Skin epidermis (tissue), 12 donors: ENCODE results near the gene ZBTB9.
A peak's percentile ranks its signal among the peaks of the same experiment; 100 is the strongest.

Experiments used
- H3K27ac ChIP-seq, 21 experiments: fragments of 200-600 bp; sonication (generic) in 11 of 21; one replicate each; pipeline ENCODE4 v1.5.0; 2020; ENCODE audit warnings: mild to moderate bottlenecking in 3 of 21, inconsistent platforms in 2 of 21, moderate library complexity in 2 of 21
- H3K4me3 ChIP-seq, 7 experiments: fragments of 200-600 bp; sonication (generic) in 2 of 7; one replicate each; pipeline ENCODE4 v1.5.0; 2020; ENCODE audit warnings: inconsistent platforms in 2 of 7, mild to moderate bottlenecking in 2 of 7, moderate library complexity in 1 of 7

ZBTB9 gene, protein sequence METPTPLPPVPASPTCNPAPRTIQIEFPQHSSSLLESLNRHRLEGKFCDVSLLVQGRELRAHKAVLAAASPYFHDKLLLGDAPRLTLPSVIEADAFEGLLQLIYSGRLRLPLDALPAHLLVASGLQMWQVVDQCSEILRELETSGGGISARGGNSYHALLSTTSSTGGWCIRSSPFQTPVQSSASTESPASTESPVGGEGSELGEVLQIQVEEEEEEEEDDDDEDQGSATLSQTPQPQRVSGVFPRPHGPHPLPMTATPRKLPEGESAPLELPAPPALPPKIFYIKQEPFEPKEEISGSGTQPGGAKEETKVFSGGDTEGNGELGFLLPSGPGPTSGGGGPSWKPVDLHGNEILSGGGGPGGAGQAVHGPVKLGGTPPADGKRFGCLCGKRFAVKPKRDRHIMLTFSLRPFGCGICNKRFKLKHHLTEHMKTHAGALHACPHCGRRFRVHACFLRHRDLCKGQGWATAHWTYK

DNA sequence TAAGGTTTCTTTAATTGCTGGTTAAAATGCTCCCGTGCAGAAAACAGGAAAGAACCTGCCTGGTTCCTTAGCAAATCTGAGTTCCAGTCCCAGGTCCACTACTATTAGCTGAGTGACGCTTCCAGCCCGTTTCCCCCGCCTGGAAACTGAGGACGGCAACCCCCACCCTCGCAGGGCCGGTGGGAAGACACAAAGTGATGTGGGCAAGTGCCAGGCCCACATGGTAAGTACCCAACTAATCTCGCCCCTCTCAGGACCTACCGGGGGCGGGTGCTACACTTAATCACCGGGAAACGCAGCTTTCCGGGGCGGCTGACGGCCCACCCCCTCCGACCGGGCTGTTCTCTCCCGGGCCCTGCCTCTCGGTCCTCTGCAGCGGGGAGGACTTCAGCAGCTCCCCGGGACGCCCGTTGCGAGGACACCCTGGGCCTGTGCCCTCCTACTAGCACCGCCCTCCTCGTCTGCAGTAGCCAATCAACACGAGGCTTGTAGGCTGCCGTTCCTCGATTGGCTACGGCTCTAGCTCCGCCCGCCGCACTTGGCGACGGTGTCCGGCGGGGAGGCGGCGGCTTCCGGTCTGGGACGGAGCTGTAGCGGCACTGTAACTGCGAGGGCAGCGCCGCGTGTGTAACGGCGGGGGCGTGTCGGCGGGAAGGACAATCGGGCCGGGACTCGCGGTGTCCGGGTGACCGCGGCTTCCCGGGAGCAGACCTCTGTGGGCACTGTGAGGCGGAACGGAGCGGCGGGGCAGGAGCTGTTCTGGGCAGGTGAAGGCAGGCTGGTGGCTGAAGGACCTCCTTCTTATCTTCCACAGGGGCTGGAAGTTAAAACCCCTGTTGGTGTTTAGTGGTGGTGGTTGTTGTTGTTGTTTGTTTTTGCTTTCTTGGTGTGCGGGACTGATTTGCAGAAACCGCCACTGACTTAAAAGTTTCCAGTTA lies at the start of gene ZBTB9:
TSS of gene ZBTB9 (plus strand) at position 568 of the 938 bp plus-strand sequence. CDS start 525 bp downstream, outside the sequence.
- Histone ChIP-seq H3K4me3 (peak within 1 kb of the TSS; percentile 61 to 94 (median 75)), H3K27ac (peak within 1 kb of the TSS; percentile 28 to 90 (median 82))

DNA sequence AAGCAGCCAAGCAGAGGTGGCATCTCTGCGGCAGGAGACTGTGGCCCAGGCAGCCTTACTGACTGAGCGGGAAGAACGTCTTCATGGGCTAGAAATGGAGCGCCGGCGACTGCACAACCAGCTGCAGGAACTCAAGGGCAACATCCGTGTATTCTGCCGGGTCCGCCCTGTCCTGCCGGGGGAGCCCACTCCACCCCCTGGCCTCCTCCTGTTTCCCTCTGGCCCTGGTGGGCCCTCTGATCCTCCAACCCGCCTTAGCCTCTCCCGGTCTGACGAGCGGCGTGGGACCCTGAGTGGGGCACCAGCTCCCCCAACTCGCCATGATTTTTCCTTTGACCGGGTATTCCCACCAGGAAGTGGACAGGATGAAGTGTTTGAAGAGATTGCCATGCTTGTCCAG lies 49.5 kb upstream of the ZBTB9 start:
- H3K4me3 ChIP-seq: no peak overlapping the region
- H3K27ac ChIP-seq: peak overlapping the region in 1 of 21 experiments; percentile 0

DNA sequence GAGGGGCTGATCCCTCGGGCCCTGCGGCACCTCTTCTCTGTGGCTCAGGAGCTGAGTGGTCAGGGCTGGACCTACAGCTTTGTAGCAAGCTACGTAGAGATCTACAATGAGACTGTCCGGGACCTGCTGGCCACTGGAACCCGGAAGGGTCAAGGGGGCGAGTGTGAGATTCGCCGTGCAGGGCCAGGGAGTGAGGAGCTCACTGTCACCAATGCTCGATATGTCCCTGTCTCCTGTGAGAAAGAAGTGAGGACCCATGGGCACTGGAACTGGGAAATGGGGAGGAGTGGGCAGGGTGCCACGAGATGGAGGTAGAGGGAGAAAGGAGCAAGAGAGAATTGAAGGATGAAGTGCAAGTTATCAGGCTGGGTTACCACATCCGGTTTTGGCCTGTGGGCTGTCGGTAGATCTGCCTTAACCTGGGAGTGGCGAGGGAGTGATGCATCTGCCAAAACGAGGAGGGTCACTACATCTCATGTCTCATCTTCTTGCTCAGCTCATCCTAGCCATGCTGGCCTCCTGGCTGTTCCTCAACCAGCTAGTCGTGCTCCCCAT lies 48.9 kb upstream of the ZBTB9 start:
- Histone ChIP-seq H3K4me3 (no peak overlapping the region), H3K27ac (peak overlapping the region in 1 of 21 experiments; percentile 0)

DNA sequence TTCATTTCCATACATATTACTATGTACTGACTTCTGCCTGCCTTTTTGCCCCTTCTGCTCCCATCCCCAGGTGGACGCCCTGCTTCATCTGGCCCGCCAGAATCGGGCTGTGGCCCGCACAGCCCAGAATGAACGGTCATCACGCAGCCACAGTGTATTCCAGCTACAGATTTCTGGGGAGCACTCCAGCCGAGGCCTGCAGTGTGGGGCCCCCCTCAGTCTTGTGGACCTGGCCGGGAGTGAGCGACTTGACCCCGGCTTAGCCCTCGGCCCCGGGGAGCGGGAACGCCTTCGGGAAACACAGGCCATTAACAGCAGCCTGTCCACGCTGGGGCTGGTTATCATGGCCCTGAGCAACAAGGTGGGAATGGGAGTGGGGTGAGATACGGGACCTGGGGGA lies 48.2 kb upstream of the ZBTB9 start:
- Histone ChIP-seq H3K4me3 (no peak overlapping the region), H3K27ac (no peak overlapping the region)

DNA sequence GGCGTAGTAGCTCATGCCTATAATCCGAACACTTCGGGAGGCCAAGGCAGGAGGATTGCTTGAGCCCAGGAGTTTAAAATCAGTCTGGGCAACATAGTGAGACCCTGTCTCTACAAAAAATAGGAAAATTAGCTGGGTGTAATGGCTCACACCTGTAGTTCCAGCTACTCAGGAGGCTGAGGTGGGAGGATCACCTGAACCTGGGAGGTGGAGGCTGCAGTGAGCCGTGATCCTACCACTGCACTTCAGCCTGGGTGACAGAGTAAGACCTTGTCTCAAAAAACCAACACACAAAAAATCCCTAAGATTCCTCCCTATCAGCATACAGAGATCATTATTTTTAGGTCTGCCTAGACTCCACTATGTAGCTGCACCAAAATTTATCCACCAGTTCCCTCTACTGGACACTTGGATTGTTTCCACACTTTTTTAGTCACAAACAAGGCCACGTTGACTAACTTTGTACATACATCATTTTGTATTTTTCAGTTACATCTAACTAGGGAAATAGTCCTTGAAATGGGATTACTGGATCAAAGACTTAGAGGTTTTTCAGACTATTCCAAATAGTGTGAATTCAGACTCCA lies 47.2 kb upstream of the ZBTB9 start:
- Histone ChIP-seq H3K4me3 (no peak overlapping the region), H3K27ac (peak overlapping the region in 1 of 21 experiments; percentile 8)

DNA sequence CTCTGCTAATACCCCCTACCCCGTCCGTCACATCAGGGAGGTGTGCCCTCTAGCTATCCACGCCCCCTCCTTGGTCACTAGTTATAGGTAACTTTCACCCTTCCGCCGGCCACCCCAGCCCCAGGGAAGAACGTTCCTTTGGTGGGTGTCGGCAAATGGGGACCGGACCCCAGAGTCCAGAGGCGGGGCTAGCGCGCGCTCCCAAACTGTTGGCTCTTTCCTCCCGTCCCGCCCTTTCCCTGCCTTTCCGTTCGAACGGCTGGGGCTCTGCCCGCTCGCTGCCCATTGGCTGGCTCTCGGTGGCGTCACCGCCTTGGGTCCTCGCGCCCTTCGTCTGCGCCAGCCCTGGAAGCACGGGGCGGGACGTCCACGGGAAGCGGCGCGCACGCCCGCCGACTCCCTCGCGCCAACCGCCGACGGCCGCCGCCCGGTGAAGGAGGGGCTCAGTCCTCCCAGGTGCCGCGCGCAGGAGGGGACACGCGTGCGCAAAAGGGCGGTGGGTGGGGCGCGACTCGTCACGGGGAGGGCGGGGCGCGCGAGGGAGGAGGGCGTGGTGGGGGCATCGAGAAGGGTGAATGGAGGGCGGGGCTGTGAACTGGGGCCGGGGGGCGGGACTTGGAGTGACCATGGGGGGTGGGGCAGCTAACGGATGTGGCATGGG lies 44.2 kb upstream of the ZBTB9 start:
- peak overlapping the region; percentile 85 to 99 (median 95) for H3K27ac ChIP-seq

DNA sequence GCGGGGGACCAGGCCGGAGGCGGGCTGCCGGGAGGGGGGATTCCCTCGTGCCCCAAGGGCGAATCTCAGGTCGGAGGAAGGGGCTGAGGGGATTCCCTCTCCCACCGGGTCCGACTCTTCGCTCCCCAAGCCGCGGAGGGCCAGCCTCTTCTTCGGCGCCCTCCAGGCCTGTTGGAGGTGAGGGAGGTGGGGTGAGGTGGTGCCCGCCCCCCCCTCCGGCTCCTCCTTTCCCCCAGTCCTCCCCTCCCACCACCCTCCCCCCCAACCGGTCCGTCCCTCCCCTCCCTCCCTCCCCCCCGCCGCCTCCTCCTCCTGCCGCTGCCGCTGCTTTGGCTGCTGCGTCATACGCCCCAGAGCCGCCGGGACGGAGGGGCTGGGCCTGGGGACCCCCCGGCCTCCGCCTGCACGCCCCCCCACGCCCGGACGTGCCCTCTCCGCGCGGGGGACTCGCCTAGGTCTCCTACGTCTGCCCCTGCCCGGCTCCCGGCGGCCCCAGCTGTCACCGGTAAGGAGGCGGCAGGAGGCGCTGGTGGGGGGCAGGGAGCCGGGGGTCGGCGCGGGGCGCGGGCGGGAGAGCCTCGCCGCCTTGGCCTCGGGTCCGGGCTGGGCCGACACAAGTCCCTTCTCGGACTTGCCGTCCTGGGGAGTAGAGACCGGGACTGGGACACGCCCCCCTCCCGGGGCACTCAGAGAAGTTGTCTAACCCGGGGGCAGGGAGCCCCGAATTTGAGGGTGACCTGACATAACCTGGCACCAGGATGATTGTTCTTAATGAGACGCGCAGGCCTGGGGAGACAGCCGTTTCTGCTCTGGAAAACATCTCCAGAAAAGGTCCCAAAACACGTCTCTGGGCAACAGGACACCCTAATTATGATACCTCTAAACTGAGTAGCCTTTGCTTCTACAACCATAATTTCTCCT lies 43.4 kb upstream of the ZBTB9 start, which contains the start of gene PHF1:
TSS of gene PHF1 (plus strand) at position 304 of the 921 bp plus-strand sequence. CDS start 1,250 bp downstream, outside the sequence.
- Histone ChIP-seq H3K4me3 (peak within 1 kb of the TSS; percentile 67 to 95 (median 85)), H3K27ac (peak within 1 kb of the TSS; percentile 85 to 99 (median 95))

More for the DNA sequence above, 44.2 kb upstream of the ZBTB9 start:
- H3K4me3 ChIP-seq: peak overlapping the region; percentile 67 to 95 (median 85)

DNA sequence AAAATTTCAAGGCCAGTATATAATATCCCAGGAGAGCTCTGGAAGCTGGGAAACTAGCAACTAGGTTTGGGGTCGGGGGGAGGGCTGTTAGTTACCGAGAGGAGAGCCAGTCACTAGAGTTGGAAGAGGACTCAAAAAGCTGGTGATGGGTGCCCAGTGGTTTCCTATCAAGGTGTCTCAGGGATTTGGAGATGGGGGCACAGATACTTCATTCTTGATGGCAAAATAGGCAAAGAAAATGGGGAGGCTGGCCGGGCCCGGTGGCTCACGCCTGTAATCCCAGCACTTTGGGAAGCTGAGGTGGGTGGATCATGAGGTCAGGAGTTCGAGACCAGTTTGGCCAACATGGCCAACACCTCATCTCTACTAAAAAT lies 42.8 kb upstream of the ZBTB9 start:
- Histone ChIP-seq H3K27ac (peak overlapping the region in 17 of 21 experiments; percentile 92 to 99 (median 95)), H3K4me3 (peak overlapping the region; percentile 67 to 95 (median 85))

DNA sequence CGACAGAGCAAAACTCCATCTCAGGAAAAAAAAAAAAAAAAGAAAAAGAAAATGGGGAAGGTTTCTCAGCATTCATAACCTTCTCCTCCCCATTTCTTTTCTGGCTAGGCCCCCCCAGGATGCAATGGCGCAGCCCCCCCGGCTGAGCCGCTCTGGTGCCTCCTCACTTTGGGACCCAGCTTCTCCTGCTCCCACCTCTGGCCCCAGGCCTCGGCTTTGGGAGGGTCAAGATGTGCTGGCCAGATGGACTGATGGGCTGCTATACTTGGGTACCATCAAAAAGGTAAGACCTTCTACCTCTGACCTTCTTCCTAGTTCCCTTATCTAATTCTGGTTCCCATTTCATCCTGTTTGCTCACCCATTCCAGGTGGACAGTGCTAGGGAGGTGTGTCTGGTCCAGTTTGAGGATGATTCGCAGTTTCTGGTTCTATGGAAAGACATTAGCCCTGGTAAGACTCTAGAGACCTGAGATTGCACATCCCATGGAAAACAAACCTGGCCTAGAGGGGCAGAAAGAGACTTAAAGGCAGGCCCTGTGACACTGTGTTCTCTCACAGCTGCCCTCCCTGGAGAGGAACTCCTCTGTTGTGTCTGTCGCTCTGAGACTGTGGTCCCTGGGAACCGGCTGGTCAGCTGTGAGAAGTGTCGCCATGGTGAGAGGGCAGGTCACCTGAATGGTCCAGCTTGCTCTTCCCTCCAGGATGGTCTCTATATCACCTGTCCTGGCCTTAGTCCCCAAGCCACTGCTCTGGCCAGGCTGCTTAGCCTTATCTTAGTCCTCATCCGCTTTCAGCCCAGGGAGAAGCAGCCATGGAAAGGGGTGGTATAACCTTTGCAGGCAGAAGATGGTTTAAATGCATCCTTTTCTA lies 42.0 kb upstream of the ZBTB9 start:
- H3K4me3 ChIP-seq: peak overlapping the region in 1 of 7 experiments; percentile 79
- H3K27ac ChIP-seq: peak overlapping the region in 9 of 21 experiments; percentile 93 to 99 (median 96)

DNA sequence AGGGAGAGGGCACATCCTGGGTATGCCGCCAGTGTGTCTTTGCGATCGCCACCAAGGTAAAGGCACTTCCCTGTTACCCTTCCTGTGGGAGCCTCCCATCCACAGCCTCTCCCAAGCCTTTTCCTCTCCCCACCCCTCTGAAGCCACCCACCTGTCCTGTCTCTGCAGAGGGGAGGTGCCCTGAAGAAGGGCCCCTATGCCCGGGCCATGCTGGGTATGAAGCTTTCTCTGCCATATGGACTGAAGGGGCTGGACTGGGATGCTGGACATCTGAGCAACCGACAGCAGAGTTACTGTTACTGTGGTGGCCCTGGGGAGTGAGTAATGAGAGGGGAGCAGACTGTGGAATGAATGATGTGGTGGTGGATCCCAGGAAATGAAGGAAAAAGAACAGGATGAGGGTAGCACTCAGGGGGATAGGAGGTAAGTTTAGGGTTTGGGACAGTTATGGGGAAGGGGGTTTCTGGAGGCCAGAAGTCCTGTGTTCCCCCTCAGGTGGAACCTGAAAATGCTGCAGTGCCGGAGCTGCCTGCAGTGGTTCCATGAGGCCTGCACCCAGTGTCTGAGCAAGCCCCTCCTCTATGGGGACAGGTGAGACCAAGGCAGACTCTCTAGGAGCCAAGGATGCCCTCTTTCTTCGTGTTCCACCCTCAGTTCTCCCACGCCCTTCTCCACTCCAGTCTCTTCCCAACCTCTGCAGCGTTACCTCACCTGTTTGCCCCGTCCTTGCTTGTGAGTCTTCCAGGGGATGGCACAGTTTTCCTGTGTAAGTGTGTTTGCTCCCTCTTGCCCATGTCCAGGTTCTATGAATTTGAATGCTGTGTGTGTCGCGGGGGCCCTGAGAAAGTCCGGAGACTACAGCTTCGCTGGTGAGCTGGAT lies 40.9 kb upstream of the ZBTB9 start:
- peak overlapping the region in 2 of 21 experiments; percentile 13 to 34 for H3K27ac ChIP-seq
- H3K4me3 ChIP-seq: no peak overlapping the region

DNA sequence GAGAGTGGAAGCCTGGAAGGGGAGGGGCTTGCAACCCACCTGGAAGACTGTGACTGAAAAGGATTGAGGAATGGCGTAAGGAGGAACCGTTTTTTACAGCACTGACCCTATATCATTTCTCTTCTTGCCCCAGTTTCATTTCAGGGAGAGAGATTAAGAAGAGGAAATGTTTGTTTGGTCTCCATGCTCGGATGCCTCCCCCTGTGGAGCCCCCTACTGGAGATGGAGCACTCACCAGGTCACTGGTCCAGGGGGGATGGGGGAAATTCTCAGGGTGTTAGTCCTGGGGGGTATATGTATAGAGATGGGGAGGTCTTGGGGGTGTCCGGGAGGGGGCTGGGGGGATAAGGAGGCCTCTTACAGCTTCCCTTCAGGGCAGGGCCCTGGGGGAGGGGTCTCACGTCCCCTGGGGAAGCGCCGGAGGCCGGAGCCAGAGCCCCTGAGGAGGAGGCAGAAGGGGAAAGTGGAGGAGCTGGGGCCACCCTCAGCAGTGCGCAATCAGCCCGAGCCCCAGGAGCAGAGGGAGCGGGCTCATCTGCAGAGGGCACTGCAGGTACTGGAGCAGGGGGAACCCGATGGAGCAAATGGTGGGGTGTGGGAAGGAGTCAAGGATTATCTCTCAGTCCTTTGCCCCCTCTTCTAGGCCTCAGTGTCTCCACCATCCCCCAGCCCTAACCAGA lies 39.6 kb upstream of the ZBTB9 start:
- H3K4me3 ChIP-seq: no peak overlapping the region
- H3K27ac ChIP-seq: peak overlapping the region in 1 of 21 experiments; percentile 34

DNA sequence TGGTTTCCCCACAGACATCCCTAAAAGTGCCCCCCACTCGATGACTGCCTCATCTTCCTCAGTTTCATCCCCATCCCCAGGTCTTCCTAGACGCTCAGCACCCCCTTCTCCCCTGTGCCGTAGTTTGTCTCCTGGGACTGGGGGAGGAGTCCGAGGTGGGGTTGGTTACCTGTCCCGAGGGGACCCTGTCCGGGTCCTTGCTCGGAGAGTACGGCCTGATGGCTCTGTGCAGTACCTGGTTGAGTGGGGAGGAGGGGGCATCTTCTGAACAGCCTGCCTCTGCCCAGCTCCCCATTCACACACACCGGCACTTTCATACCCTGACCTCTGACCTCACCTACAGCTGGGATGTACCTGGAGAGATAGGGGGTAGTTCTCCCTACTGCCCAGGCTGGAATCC lies 38.5 kb upstream of the ZBTB9 start:
- peak overlapping the region in 4 of 21 experiments; percentile 10 to 81 (median 52) for H3K27ac ChIP-seq
- peak overlapping the region in 1 of 7 experiments; percentile 68 for H3K4me3 ChIP-seq

DNA sequence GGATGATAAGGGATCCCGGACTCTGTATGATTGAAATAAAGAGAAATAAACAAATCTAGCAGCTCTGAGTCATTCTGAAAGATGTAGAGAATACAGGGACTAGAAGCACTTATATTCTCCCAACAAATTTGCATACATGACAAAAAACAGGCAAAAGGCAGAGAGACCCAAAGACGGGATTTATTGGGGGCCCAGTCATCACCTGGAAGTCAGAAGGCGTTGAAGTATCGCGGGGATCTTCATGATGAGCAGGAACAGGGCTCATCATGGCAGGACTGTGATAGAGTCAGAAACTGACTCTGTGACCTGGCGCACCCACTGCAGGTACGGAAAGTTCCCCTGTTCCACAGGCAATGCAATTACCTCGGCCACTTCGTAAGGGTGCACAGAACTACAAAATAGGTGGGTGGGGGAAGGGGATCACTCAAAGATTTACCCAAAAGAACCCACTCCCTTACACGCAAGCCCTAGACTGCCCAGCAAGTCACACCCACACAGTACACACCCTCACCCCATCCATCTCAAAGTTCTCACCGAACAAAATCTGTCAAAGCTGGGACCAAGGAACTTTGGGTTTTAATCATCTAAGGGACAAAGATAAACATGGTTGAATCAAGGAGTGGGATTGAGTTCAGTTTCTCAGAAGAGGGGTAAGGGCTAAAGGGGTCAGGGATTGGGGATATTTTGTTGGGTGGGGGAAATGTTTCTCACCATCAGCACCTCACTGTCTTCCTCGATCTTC lies 37.8 kb upstream of the ZBTB9 start:
- peak overlapping the region in 16 of 21 experiments; percentile 51 to 96 (median 86) for H3K27ac ChIP-seq
- peak overlapping the region; percentile 52 to 84 (median 68) for H3K4me3 ChIP-seq

DNA sequence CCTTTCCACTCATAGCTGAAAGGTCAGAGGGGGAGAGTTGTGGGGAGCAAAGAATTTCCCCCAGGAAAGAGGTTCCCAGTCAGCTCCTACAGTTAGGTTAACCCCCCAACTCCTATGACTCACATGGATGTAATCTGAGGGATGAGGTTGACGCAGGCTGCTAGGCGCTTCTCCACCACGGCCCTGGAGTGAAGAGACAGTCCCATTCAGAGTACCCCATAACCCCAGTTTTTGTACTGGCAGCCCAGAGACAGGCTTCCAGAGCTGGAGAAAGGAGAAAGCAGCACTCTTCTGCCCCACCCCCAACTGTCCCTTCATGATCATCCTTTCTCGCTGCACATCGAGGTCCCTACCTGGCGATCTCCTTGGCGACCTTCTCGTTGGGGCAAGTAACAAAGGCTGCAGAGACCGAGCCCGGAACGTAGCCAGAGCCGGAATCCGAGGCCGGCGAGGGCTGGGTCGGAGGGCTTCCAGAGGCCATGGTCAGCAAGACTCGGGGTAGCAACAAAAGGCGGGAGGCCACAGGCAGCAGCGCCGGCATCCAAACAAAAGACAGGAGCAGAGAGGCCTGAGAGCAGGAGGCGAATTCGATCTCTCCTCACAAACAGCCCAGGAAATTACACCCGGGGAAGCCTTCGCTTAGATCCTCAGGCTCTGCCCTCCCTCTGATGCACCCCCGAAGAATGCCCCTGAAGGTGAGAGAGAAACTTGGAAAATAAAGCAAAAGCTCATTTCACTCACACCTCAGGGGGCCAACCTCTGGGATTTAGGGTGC lies 37.1 kb upstream of the ZBTB9 start:
- peak overlapping the region in 20 of 21 experiments; percentile 69 to 96 (median 88) for H3K27ac ChIP-seq

More for the DNA sequence above, 37.1 kb upstream of the ZBTB9 start:
- H3K4me3 ChIP-seq: peak overlapping the region; percentile 52 to 84 (median 68)
